ENCODE measurements around the gene CFAP77. TPM values are rescaled to one million over a fixed set of nuclear protein-coding genes. Genes with fewer than 3 reads are reported as not detected.

Gene CFAP77
- polyA plus RNA-seq, 1 donor from 2014 or later: not detected

DNA sequence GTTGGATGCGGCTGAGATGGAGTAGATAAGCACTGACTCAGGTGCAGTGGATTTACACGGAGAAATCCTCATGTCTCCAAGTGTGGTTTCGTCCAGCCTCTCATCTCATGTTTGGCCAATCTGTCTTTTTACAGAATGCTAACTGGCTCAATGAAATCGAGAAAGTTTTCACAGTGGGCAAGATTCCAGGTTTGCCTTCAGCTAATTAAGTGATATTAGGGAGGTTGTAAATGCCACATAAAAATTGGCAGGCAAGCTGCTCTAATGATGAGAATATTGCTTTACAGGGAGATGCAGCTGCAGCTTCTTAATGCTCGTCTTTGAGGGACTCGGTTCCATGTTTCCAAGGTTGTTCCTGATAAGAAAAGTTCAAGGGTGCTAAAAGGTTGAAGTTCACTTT, 196.1 kb downstream of the CFAP77 start:
- no peaks in the 10 kb centered on the region for H3K27me3 ChIP-seq (ENCODE audit: insufficient read depth, low read depth, low read length)
- no peaks in the 10 kb centered on the region for H3K9me3 ChIP-seq (ENCODE audit: low read length)
- H3K4me2 ChIP-seq (ENCODE audit: low read length): no peak overlapping the region
- TF ChIP-seq MXI1 (conservative IDR thresholded peaks at IDR 0.05; ENCODE audit: poor library complexity, severe bottlenecking) (no peak), SMC3 (conservative IDR thresholded peaks at IDR 0.05; ENCODE audit: poor library complexity) (no peak), RAD21 (conservative IDR thresholded peaks at IDR 0.05) (no peak), TAF1 (IDR thresholded peaks at IDR 0.05; ENCODE audit: low read depth) (no peak), EP300 (conservative IDR thresholded peaks at IDR 0.05; ENCODE audit: poor library complexity, severe bottlenecking) (no peak)
- no peak overlapping the region for H2AFZ ChIP-seq (ENCODE audit: low read depth, low read length)
- H4K20me1 ChIP-seq (ENCODE audit: insufficient read depth): no peaks in the 10 kb centered on the region
- H3K79me2 ChIP-seq (replicated peaks; ENCODE audit: insufficient read depth, low read length): no peaks in the 10 kb centered on the region
- H3K4me3 ChIP-seq (ENCODE audit: low read length): no peak overlapping the region
- no peaks in the 10 kb centered on the region for H3F3A ChIP-seq (ENCODE audit: insufficient read depth, low read length, poor library complexity, severe bottlenecking)
- no peaks in the 10 kb centered on the region for H3K36me3 ChIP-seq (ENCODE audit: insufficient read depth, low read length)
- no peak overlapping the region for H3K27ac ChIP-seq (ENCODE audit: low read length)
- no peaks in the 10 kb centered on the region for H3K9me2 ChIP-seq (ENCODE audit: insufficient read depth, low read length)
- no peak overlapping the region for H3K9ac ChIP-seq (ENCODE audit: low read length)

- H3K27ac ChIP-seq (ENCODE audit: low read length): no peak overlapping the region
- H3K9me2 ChIP-seq (ENCODE audit: insufficient read depth, low read length): no peaks in the 10 kb centered on the region
- TF ChIP-seq EP300 (conservative IDR thresholded peaks at IDR 0.05; ENCODE audit: poor library complexity, severe bottlenecking): no peak
- H3K36me3 ChIP-seq (ENCODE audit: insufficient read depth, low read length): no peaks in the 10 kb centered on the region
- no peaks in the 10 kb centered on the region for H3K27me3 ChIP-seq (ENCODE audit: insufficient read depth, low read depth, low read length)
- H3K9ac ChIP-seq (ENCODE audit: low read length): no peak overlapping the region
- no peaks in the 10 kb centered on the region for H4K20me1 ChIP-seq (ENCODE audit: insufficient read depth)
- H3F3A ChIP-seq (ENCODE audit: insufficient read depth, low read length, poor library complexity, severe bottlenecking): no peaks in the 10 kb centered on the region
- no peaks in the 10 kb centered on the region for H3K79me2 ChIP-seq (replicated peaks; ENCODE audit: insufficient read depth, low read length)
- no peaks in the 10 kb centered on the region for H3K9me3 ChIP-seq (ENCODE audit: low read length)
- no peak overlapping the region for H3K4me3 ChIP-seq (ENCODE audit: low read length)
- no peak overlapping the region for H3K4me2 ChIP-seq (ENCODE audit: low read length)
- H2AFZ ChIP-seq (ENCODE audit: low read depth, low read length): no peak overlapping the region
These were observed 199.2 kb downstream of the CFAP77 start for GRCh38 chr9:132609184-132609583.

- no peak overlapping the region for H3K4me2 ChIP-seq (ENCODE audit: low read length)
- no peaks in the 10 kb centered on the region for H3K36me3 ChIP-seq (ENCODE audit: insufficient read depth, low read length)
These were observed 199.8 kb downstream of the CFAP77 start for GRCh38 chr9:132609829-132610228.

More at GRCh38 chr9:132609829-132610228, 199.8 kb downstream of the CFAP77 start:
- no peaks in the 10 kb centered on the region for H3F3A ChIP-seq (ENCODE audit: insufficient read depth, low read length, poor library complexity, severe bottlenecking)
- no peaks in the 10 kb centered on the region for H3K79me2 ChIP-seq (replicated peaks; ENCODE audit: insufficient read depth, low read length)
- no peaks in the 10 kb centered on the region for H3K27me3 ChIP-seq (ENCODE audit: insufficient read depth, low read depth, low read length)
- no peak overlapping the region for H3K4me3 ChIP-seq (ENCODE audit: low read length)
- no peaks in the 10 kb centered on the region for H4K20me1 ChIP-seq (ENCODE audit: insufficient read depth)
- H3K27ac ChIP-seq (ENCODE audit: low read length): no peak overlapping the region
- TF ChIP-seq RAD21 (conservative IDR thresholded peaks at IDR 0.05): no peak
- no peak for TF ChIP-seq REST (IDR thresholded peaks at IDR 0.05; ENCODE audit: borderline replicate concordance)
- no peak for TF ChIP-seq SMC3 (conservative IDR thresholded peaks at IDR 0.05; ENCODE audit: poor library complexity)
- no peak for TF ChIP-seq MXI1 (conservative IDR thresholded peaks at IDR 0.05; ENCODE audit: poor library complexity, severe bottlenecking)
- TF ChIP-seq EZH2 (IDR thresholded peaks at IDR 0.05; ENCODE audit: borderline replicate concordance, insufficient read depth, low read length, poor library complexity, severe bottlenecking): no peak
- no peak for TF ChIP-seq TAF1 (IDR thresholded peaks at IDR 0.05; ENCODE audit: low read depth)
- no peak for TF ChIP-seq EP300 (conservative IDR thresholded peaks at IDR 0.05; ENCODE audit: poor library complexity, severe bottlenecking)
- TF ChIP-seq, protein P1, sequence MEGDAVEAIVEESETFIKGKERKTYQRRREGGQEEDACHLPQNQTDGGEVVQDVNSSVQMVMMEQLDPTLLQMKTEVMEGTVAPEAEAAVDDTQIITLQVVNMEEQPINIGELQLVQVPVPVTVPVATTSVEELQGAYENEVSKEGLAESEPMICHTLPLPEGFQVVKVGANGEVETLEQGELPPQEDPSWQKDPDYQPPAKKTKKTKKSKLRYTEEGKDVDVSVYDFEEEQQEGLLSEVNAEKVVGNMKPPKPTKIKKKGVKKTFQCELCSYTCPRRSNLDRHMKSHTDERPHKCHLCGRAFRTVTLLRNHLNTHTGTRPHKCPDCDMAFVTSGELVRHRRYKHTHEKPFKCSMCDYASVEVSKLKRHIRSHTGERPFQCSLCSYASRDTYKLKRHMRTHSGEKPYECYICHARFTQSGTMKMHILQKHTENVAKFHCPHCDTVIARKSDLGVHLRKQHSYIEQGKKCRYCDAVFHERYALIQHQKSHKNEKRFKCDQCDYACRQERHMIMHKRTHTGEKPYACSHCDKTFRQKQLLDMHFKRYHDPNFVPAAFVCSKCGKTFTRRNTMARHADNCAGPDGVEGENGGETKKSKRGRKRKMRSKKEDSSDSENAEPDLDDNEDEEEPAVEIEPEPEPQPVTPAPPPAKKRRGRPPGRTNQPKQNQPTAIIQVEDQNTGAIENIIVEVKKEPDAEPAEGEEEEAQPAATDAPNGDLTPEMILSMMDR (IDR thresholded peaks at IDR 0.05; ENCODE audit: poor library complexity, severe bottlenecking): no peak
- TF ChIP-seq POLR2AphosphoS5 (IDR thresholded peaks at IDR 0.05): no peak
- H3K9ac ChIP-seq (ENCODE audit: low read length): no peak overlapping the region
- H3K9me3 ChIP-seq (ENCODE audit: low read length): no peaks in the 10 kb centered on the region
- no peaks in the 10 kb centered on the region for H3K9me2 ChIP-seq (ENCODE audit: insufficient read depth, low read length)
- no peak overlapping the region for H2AFZ ChIP-seq (ENCODE audit: low read depth, low read length)
